HG03108 (cell line): Measurements from ENCODE around the gene ZCCHC8.
"Not testable (repeated sequence)": the region's sequence is repeated elsewhere in the genome, so short reads cannot be mapped to it uniquely, and the experiment has no call there.

Experiments
- ATAC-seq: cut with Tn5 transposase; IDR thresholded peaks from one replicate; pipeline ENCODE4 v1.9.1; 2021; ENCODE audit warnings: moderate library complexity; ENCODE audit not compliant: unreplicated experiment

The ZCCHC8 gene

GRCh38 chr12:122435186-122435585 lies 65.5 kb downstream of the ZCCHC8 start:
- no peak for ATAC-seq

GRCh38 chr12:122429043-122429442 lies 71.7 kb downstream of the ZCCHC8 start:
- ATAC-seq: not testable (repeated sequence)

DNA sequence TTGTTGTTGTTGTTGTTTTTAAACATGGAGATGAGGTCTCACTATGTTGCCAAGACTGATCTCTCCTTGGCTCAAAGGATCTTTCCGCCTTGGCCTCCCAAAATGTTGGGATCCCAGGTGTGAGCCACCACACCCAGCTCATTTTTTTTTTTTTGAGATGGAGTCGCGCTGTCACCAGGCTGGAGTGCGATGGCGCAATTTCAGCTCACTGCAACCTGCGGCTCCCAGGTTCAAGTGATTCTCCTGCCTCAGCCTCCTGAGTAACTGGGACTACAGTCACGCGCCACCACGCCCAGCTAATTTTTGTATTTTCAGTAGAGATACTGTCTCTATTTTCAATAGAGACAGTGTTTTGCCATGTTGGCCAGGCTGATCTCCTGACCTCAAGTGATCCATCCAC lies 73.3 kb downstream of the ZCCHC8 start:
- no peak for ATAC-seq

GRCh38 chr12:122423258-122424165 lies 77.2 kb downstream of the ZCCHC8 start:
- no peak for ATAC-seq

- ATAC-seq: no peak
These were observed 77.9 kb downstream of the ZCCHC8 start for GRCh38 chr12:122422730-122423257.

GRCh38 chr12:122421821-122422729 lies 78.7 kb downstream of the ZCCHC8 start, which contains the start of gene CLIP1:
Gene CLIP1 (minus strand): TSS chr12:122422669. CDS start chr12:122380452, 42,217 bp downstream.
- peak; percentile 59 for ATAC-seq
